GM12878 (cell line): ENCODE results near the gene KCNN3. TPM values are rescaled to one million over a fixed set of nuclear protein-coding genes. Genes with fewer than 3 reads are reported as not detected.

Source experiments
- ATAC-seq: fragments of 200-7000 bp; cut with Tn5 transposase; 3 replicates; pipeline ENCODE4 v1.9.1; 2020; ENCODE audit warnings: mild to moderate bottlenecking, moderate library complexity
- BruUV-seq: library from RNA; stranded (reverse); fragments of 400-500 nt; replicated peaks from 2 replicates; lab custom pipeline; 2021; lab: Mats Ljungman, UMichigan
- CTCF ChIA-PET: fragments of 300-600 bp; sonication (Branson Sonifier 250); formaldehyde crosslinking; extraction: SDS; loops from one replicate; lab custom pipeline; 2021; ENCODE audit warnings: inconsistent platforms; lab: Yijun Ruan, JAX
- POLR2A ChIA-PET: fragments of 350-600 bp; formaldehyde crosslinking; extraction: SDS; loops from one replicate; lab custom pipeline; 2021; ENCODE audit warnings: inconsistent platforms; lab: Charles Lee
- RAD21 ChIA-PET: fragments of 300-600 bp; sonication (Branson Sonifier 250); formaldehyde crosslinking; loops from one replicate; lab custom pipeline; 2023; ENCODE audit warnings: antibody characterized with exemption; ENCODE audit not compliant: unreplicated experiment; lab: Charles Lee
- SMC1A ChIA-PET: fragments of 300-600 bp; sonication (Branson Sonifier 250); formaldehyde crosslinking; loops from one replicate; lab custom pipeline; 2023; ENCODE audit not compliant: unreplicated experiment, uncharacterized antibody; lab: Charles Lee
- DNase-seq: peaks from one replicate; pipeline ENCODE4 v3.0.0-alpha.2; 2011; ENCODE audit warnings: low read depth, low spot score
- FAIRE-seq: peaks from 3 replicates; lab custom pipeline; 2011; peaks lifted over from hg19 to GRCh38; lab: Jason Lieb, UNC
- H2AFZ ChIP-seq: 2 replicates; pipeline ENCODE4 v1.6.0; 2011; ENCODE audit warnings: low read depth, low read length, control low read depth; ENCODE audit not compliant: control insufficient read depth
- H3K27ac ChIP-seq: 2 replicates; pipeline ENCODE4 v1.5.1; 2011; ENCODE audit warnings: control low read depth; ENCODE audit not compliant: control insufficient read depth, insufficient read depth
- H3K27me3 ChIP-seq, 2 experiments: replicated peaks in 1 of 2; 2 replicates each; pipeline versions ENCODE4 v1.6.0 to v1.6.1; 2011; ENCODE audit warnings: low read length in 1 of 2; ENCODE audit not compliant: control insufficient read depth in 2 of 2, insufficient read depth in 2 of 2
- H3K36me3 ChIP-seq, 2 experiments: 2 replicates each; pipeline ENCODE4 v1.5.1; 2011; ENCODE audit warnings: low read length in 1 of 2; ENCODE audit not compliant: control insufficient read depth in 2 of 2, insufficient read depth in 2 of 2
- H3K4me1 ChIP-seq: 2 replicates; pipeline ENCODE4 v1.6.1; 2011; ENCODE audit warnings: mild to moderate bottlenecking, low read length, moderate library complexity, mixed read lengths; ENCODE audit not compliant: control insufficient read depth, insufficient read depth
- H3K4me2 ChIP-seq: 2 replicates; pipeline ENCODE4 v1.6.0; 2011; ENCODE audit warnings: control low read depth; ENCODE audit not compliant: control insufficient read depth, insufficient read depth
- H3K4me3 ChIP-seq: fragments of 200-600 bp; sonication (generic); 2 replicates; pipeline ENCODE4 v1.5.1; 2016
- H3K79me2 ChIP-seq: 2 replicates; pipeline ENCODE4 v1.6.0; 2011; ENCODE audit warnings: low read length; ENCODE audit not compliant: control insufficient read depth, insufficient read depth
- H3K9ac ChIP-seq: 2 replicates; pipeline ENCODE4 v1.8.0; 2011; ENCODE audit warnings: low read length, control low read depth, mixed read lengths; ENCODE audit not compliant: control insufficient read depth, insufficient read depth
- H3K9me3 ChIP-seq: replicated peaks from 3 replicates; pipeline ENCODE4 v1.5.1; 2011; ENCODE audit warnings: mild to moderate bottlenecking, low read length; ENCODE audit not compliant: control insufficient read depth, insufficient read depth
- H4K20me1 ChIP-seq: 2 replicates; pipeline ENCODE4 v1.6.0; 2011; ENCODE audit not compliant: control insufficient read depth, insufficient read depth
- CUX1 ChIP-seq: IDR thresholded peaks from 2 replicates; pipeline ENCODE4 v1.6.1; 2012; ENCODE audit warnings: improper control_type of control experiment, low read depth, low read length; ENCODE audit not compliant: insufficient replicate concordance
- EED ChIP-seq: sonication (generic); IDR thresholded peaks from 2 replicates; pipeline ENCODE4 v1.6.1; 2016; ENCODE audit warnings: antibody characterized with exemption, low read depth
- GATAD2B ChIP-seq: fragments of 450-650 bp; conservative IDR thresholded peaks from 2 replicates; pipeline ENCODE4 v1.6.1; 2017; ENCODE audit warnings: low read depth, mild to moderate bottlenecking, moderate library complexity
- MYC ChIP-seq: IDR thresholded peaks from 2 replicates; pipeline ENCODE4 v1.6.1; 2011; ENCODE audit warnings: mild to moderate bottlenecking, low read length, moderate library complexity, inconsistent platforms; ENCODE audit not compliant: insufficient read depth, insufficient replicate concordance, insufficient read length, severe bottlenecking
- RELB ChIP-seq: fragments of 450-650 bp; IDR thresholded peaks from 2 replicates; pipeline ENCODE4 v1.6.1; 2017; ENCODE audit warnings: low read depth, mild to moderate bottlenecking, moderate library complexity
- USF2 ChIP-seq: IDR thresholded peaks from 2 replicates; pipeline ENCODE4 v1.6.1; 2011; ENCODE audit warnings: low read depth, low read length, improper control_type of control experiment, borderline replicate concordance
- YY1 ChIP-seq: IDR thresholded peaks from 2 replicates; pipeline ENCODE4 v1.6.1; 2011; ENCODE audit warnings: low read depth, mild to moderate bottlenecking, low read length
- WGBS: methylation state at CpG from one replicate; pipeline ENCODE4 v1.1.6; 2016; ENCODE audit warnings: low lambda C conversion rate; ENCODE audit not compliant: insufficient replicate concordance, insufficient coverage; ENCODE audit errors: missing lambda C conversion rate; 5-methylcytosine and 5-hydroxymethylcytosine counted together
- in situ Hi-C: fragments of 300-500 bp; cut with MboI; formaldehyde crosslinking; loops from 9 replicates; pipeline ENCODE4 v1.14.3; 2018; ENCODE audit warnings: mixed read lengths
- intact Hi-C: fragments of 100-400 bp; cut with micrococcal nuclease; formaldehyde crosslinking; loops from one replicate; pipeline ENCODE4 v1.14.2; 2022; ENCODE audit not compliant: unreplicated experiment
- polyA plus RNA-seq, 11 experiments: library from polyadenylated mRNA; depleted of rRNA in 4 of 11; unstranded in 6 of 11; stranded (reverse) in 5 of 11; fragments of >200 nt; fragmentation: Nextera tagmentation in 4 of 11; fragmentation: Illumina TruSeq in 1 of 11; extraction: Ambion mirVana in 4 of 11; extraction: Trizol in 1 of 11; gene quantifications; 1 replicate in 1 of 11; 2 replicates in 10 of 11; pipeline versions ENCODE4 v1.2.1 to v1.2.3, GENCODE V29; 2011 to 2016; ENCODE audit warnings: inconsistent platforms in 2 of 11, missing spikeins in 2 of 11, low read depth in 1 of 11
- total RNA-seq, 4 experiments: library from RNA; depleted of rRNA in 3 of 4; stranded (reverse); fragments of >200 nt in 3 of 4; fragmentation: Illumina TruSeq in 1 of 4; extraction: Trizol in 1 of 4; gene quantifications; 2 replicates each; pipeline versions ENCODE4 v1.2.1 to v1.2.3, GENCODE V29; 2013 to 2021

KCNN3 gene
- total and polyA plus RNA-seq, 10 of the 15 experiments (the other 5 are each of a cell fraction or from before 2014, with no cell fraction given) = 3.5 to 26.4 (median 14.9) TPM

- no peak for TF ChIP-seq USF2
- no peak for TF ChIP-seq CUX1
- no peak for TF ChIP-seq GATAD2B
- no peak for TF ChIP-seq YY1
- TF ChIP-seq MYC = no peak
Measured at GRCh38 chr1:154736841-154737240, 133.2 kb downstream of the KCNN3 start (continued).

- POLR2A ChIA-PET = no interaction called here
- H2AFZ ChIP-seq = no peak overlapping the region
- no peak overlapping the region for H3K27ac ChIP-seq
- CTCF ChIA-PET = interaction anchor here (0.7 to 1.5 kb wide), 3 partner anchors 9 to 176 kb away, joined by 3 to 5 read pairs (median 3); no protein-coding TSS in a partner anchor
- DNase-seq (no peak), FAIRE-seq (no peak), ATAC-seq (no peak)
- peaks cover 0 to 4% of the 10 kb centered on the region in 2 experiments; a peak in 3 of 4 replicates for H3K36me3 ChIP-seq
- in situ Hi-C loops = no loop called here
- 98% methylated on average over 4 of the region's 4 CpGs for WGBS
- no peak overlapping the region for H3K4me3 ChIP-seq
- H4K20me1 ChIP-seq = no peaks in the 10 kb centered on the region; the same call in 1 of the 2 replicates
- RAD21 ChIA-PET = no interaction called here
- H3K79me2 ChIP-seq = no peaks in the 10 kb centered on the region
- SMC1A ChIA-PET = interaction anchor here (0.5 kb wide), 1 partner anchor 146 kb away, joined by 3 read pairs; no protein-coding TSS in a partner anchor
- intact Hi-C loops = no loop called here
- no peak for TF ChIP-seq EED
- no peak for TF ChIP-seq RELB
- no peak overlapping the region for H3K4me2 ChIP-seq
- H3K27me3 ChIP-seq = no peaks in the 10 kb centered on the region
- peaks cover 1% of the 10 kb centered on the region for H3K4me1 ChIP-seq
- no peaks in the 10 kb centered on the region for H3K9me3 ChIP-seq
- no TSS peak for BruUV-seq
- no peak overlapping the region for H3K9ac ChIP-seq
Measured at GRCh38 chr1:154735804-154736168, 134.3 kb downstream of the KCNN3 start.
